Parathyroid adenoma (tissue), 2 donors: ENCODE measurements around the gene TADA2A.
A peak's percentile ranks its signal among the peaks of the same experiment; 100 is the strongest.
"Not testable (repeated sequence)": the region's sequence is repeated elsewhere in the genome, so short reads cannot be mapped to it uniquely, and the experiment has no call there.

Experiments
- H2AFZ ChIP-seq: fragments of 300-600 bp; sonication (generic); one replicate; pipeline ENCODE4 v1.7.0; 2017; ENCODE audit warnings: antibody characterized with exemption, mild to moderate bottlenecking
- H3K27ac ChIP-seq: fragments of 300-600 bp; sonication (generic); one replicate; pipeline ENCODE4 v1.7.0; 2017
- H3K27me3 ChIP-seq: fragments of 300-600 bp; sonication (generic); one replicate; pipeline ENCODE4 v1.7.0; 2017; ENCODE audit warnings: low read length; ENCODE audit not compliant: control insufficient read depth, insufficient read depth
- H3K36me3 ChIP-seq: fragments of 300-600 bp; sonication (generic); one replicate; pipeline ENCODE4 v1.7.0; 2017; ENCODE audit warnings: low read length; ENCODE audit not compliant: control insufficient read depth, insufficient read depth
- H3K4me1 ChIP-seq: fragments of 300-600 bp; sonication (generic); one replicate; pipeline ENCODE4 v1.7.0; 2017; ENCODE audit warnings: control low read depth
- H3K4me2 ChIP-seq: fragments of 300-600 bp; sonication (generic); one replicate; pipeline ENCODE4 v1.7.0; 2017; ENCODE audit warnings: low read length
- H3K4me3 ChIP-seq: fragments of 300-600 bp; sonication (generic); one replicate; pipeline ENCODE4 v1.7.0; 2017; ENCODE audit warnings: low read depth, low read length
- H3K79me2 ChIP-seq: fragments of 300-600 bp; sonication (generic); one replicate; pipeline ENCODE4 v1.7.0; 2017; ENCODE audit warnings: control low read depth
- H3K9ac ChIP-seq: fragments of 300-600 bp; sonication (generic); one replicate; pipeline ENCODE4 v1.7.0; 2017; ENCODE audit warnings: mild to moderate bottlenecking
- H3K9me3 ChIP-seq: fragments of 300-600 bp; sonication (generic); one replicate; pipeline ENCODE4 v1.7.0; 2017; ENCODE audit warnings: low read length; ENCODE audit not compliant: control insufficient read depth
- CTCF ChIP-seq: fragments of 300-600 bp; sonication (generic); IDR thresholded peaks from one replicate; pipeline ENCODE4 v1.7.0; 2017; ENCODE audit warnings: antibody characterized with exemption, mild to moderate bottlenecking
- donor health status: primary hyperparathyroidism.

The TADA2A gene

GRCh38 chr17:37399265-37399803 lies 7.4 kb upstream of the TADA2A start:
- no peak for TF ChIP-seq CTCF

GRCh38 chr17:37400505-37400904 lies 6.2 kb upstream of the TADA2A start:
- Histone ChIP-seq H3K4me1 (no peaks in the 10 kb centered on the region), H3K79me2 (no peaks in the 10 kb centered on the region), H3K4me3 (no peak overlapping the region), H3K9me3 (no peaks in the 10 kb centered on the region), H3K9ac (no peak overlapping the region), H3K36me3 (no peaks in the 10 kb centered on the region), H2AFZ (no peak overlapping the region), H3K27me3 (no peaks in the 10 kb centered on the region), H3K27ac (no peak overlapping the region), H3K4me2 (no peak overlapping the region)
- TF ChIP-seq CTCF, result no peak

More at GRCh38 chr17:37399265-37399803, 7.4 kb upstream of the TADA2A start:
- Histone ChIP-seq H3K4me1 (no peaks in the 10 kb centered on the region), H3K9me3 (no peaks in the 10 kb centered on the region), H3K27ac (no peak overlapping the region), H2AFZ (no peak overlapping the region), H3K36me3 (no peaks in the 10 kb centered on the region), H3K4me3 (no peak overlapping the region), H3K9ac (no peak overlapping the region), H3K79me2 (no peaks in the 10 kb centered on the region), H3K4me2 (no peak overlapping the region), H3K27me3 (no peaks in the 10 kb centered on the region)

GRCh38 chr17:37405522-37405921 lies 1.2 kb upstream of the TADA2A start:
- not testable (repeated sequence) for H3K27ac ChIP-seq, H2AFZ ChIP-seq, H3K36me3 ChIP-seq, H3K9me3 ChIP-seq, H3K4me1 ChIP-seq, H3K79me2 ChIP-seq, H3K27me3 ChIP-seq, H3K4me3 ChIP-seq, H3K9ac ChIP-seq
- H3K4me2 ChIP-seq, result peak overlapping the region; percentile 72

GRCh38 chr17:37405955-37406634 lies 591 bp upstream of the TADA2A start:
- H3K27me3 ChIP-seq, result no peaks in the 10 kb centered on the region
- H3K9me3 ChIP-seq, result no peaks in the 10 kb centered on the region
- H3K79me2 ChIP-seq, result peaks cover 5% of the 10 kb centered on the region
- peak overlapping the region; percentile 72 for H3K4me2 ChIP-seq
- no peaks in the 10 kb centered on the region for H3K36me3 ChIP-seq
- peak overlapping the region; percentile 98 for H2AFZ ChIP-seq
- peak overlapping the region; percentile 45 for H3K27ac ChIP-seq
- H3K9ac ChIP-seq, result peak overlapping the region; percentile 17
- peaks cover 2% of the 10 kb centered on the region for H3K4me1 ChIP-seq
- no peak for TF ChIP-seq CTCF
- peak overlapping the region; percentile 87 for H3K4me3 ChIP-seq

GRCh38 chr17:37408145-37408479 lies 1.4 kb downstream of the TADA2A start:
- H2AFZ ChIP-seq, H3K36me3 ChIP-seq, H3K4me3 ChIP-seq, H3K9me3 ChIP-seq, H3K4me2 ChIP-seq, H3K79me2 ChIP-seq, H3K9ac ChIP-seq, H3K4me1 ChIP-seq, H3K27me3 ChIP-seq, H3K27ac ChIP-seq: not testable (repeated sequence)

GRCh38 chr17:37410357-37410756 lies 3.7 kb downstream of the TADA2A start:
- no peak for TF ChIP-seq CTCF
- H3K27ac ChIP-seq, result no peak overlapping the region
- peaks cover 9% of the 10 kb centered on the region for H3K79me2 ChIP-seq
- H3K9me3 ChIP-seq, result no peaks in the 10 kb centered on the region
- H3K4me1 ChIP-seq, result peaks cover 2% of the 10 kb centered on the region
- no peak overlapping the region for H3K4me3 ChIP-seq
- no peak overlapping the region for H3K9ac ChIP-seq
- no peaks in the 10 kb centered on the region for H3K36me3 ChIP-seq
- no peak overlapping the region for H2AFZ ChIP-seq
- no peak overlapping the region for H3K4me2 ChIP-seq
- no peaks in the 10 kb centered on the region for H3K27me3 ChIP-seq
